Breast epithelium (tissue), 3 donors: ENCODE results near the gene ABCC4.

Experiments
- CTCF ChIP-seq, 3 donors: fragments of 450-650 bp; IDR thresholded peaks; one replicate each; pipeline ENCODE4 v1.5.1; 2016 to 2017; ENCODE audit warnings: antibody characterized with exemption in 3 of 3, mild to moderate bottlenecking in 3 of 3, moderate library complexity in 3 of 3
- POLR2A ChIP-seq: fragments of 450-650 bp; IDR thresholded peaks from one replicate; pipeline ENCODE4 v1.6.1; 2016; ENCODE audit warnings: antibody characterized with exemption, mild to moderate bottlenecking, moderate library complexity
- POLR2AphosphoS5 ChIP-seq, 3 donors: sonication (generic); formaldehyde crosslinking; IDR thresholded peaks; one replicate each; pipeline ENCODE4 v1.6.1; 2017; ENCODE audit warnings: antibody characterized with exemption in 3 of 3

GRCh38 chr13:95228130-95228529 lies 73.1 kb downstream of the ABCC4 start:
- TF ChIP-seq CTCF (IDR thresholded peaks at IDR 0.05): no peak
- TF ChIP-seq POLR2AphosphoS5 (IDR thresholded peaks at IDR 0.05): no peak
- TF ChIP-seq POLR2A: no peak
